ENCODE data around the gene MRPS24.

DNA sequence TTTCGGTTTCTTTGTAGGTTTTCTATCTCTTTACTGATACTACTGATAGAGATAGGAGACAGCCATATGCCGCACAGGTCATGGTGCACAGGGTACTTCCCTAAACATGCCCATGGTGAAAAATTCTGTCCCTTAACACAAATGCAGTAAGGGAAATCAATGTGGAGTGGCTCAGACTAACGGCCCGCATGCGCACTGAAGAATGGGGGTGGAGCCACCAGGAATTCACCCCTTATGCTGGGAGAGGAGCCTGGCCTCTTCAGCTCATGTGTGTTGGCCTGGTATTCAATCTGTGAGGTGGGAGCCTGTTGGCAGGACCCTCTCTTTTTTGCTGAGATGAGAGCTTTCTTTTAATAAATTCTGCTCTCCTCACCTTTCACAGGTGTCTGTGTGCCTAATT, 45.5 kb upstream of the MRPS24 start:
- TF ChIP-seq RARB (CRISPR knock-in tag; IDR thresholded peaks at IDR 0.05) (no peak), ZFP30 (CRISPR knock-in tag; IDR thresholded peaks at IDR 0.05) (no peak), PPARA (CRISPR knock-in tag; IDR thresholded peaks at IDR 0.05; ENCODE audit: borderline replicate concordance) (no peak)
- TF ChIP-seq, protein P1, sequence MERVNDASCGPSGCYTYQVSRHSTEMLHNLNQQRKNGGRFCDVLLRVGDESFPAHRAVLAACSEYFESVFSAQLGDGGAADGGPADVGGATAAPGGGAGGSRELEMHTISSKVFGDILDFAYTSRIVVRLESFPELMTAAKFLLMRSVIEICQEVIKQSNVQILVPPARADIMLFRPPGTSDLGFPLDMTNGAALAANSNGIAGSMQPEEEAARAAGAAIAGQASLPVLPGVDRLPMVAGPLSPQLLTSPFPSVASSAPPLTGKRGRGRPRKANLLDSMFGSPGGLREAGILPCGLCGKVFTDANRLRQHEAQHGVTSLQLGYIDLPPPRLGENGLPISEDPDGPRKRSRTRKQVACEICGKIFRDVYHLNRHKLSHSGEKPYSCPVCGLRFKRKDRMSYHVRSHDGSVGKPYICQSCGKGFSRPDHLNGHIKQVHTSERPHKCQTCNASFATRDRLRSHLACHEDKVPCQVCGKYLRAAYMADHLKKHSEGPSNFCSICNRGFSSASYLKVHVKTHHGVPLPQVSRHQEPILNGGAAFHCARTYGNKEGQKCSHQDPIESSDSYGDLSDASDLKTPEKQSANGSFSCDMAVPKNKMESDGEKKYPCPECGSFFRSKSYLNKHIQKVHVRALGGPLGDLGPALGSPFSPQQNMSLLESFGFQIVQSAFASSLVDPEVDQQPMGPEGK (CRISPR knock-in tag; IDR thresholded peaks at IDR 0.05; ENCODE audit: borderline replicate concordance), result no peak
